Measurements from ENCODE around the gene GGT7.
"Not testable (repeated sequence)": the region's sequence is repeated elsewhere in the genome, so short reads cannot be mapped to it uniquely, and the experiment has no call there.

GGT7 gene

DNA sequence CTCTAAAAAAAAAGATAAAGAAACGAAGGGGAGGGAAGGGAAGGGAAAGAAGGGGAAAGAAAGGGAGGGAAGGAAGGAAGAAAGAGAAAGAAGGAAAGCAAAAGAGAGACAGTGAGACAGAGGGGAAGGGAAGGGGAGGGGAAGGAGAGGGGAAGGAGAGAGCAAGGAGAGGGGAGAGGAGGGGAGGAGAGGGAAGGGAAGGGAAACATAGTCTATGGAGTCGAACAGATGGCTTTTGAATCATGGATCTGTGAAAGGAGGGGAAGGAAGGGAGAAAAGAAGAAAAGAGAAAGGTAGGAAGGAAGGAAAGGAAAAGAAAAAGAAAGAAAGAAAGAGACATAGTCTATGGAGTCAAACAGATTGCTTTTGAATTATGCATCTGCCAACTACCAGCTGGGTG is 30.5 kb downstream of the GGT7 start:
- DNase-seq (ENCODE audit: low spot score): no peak

DNA sequence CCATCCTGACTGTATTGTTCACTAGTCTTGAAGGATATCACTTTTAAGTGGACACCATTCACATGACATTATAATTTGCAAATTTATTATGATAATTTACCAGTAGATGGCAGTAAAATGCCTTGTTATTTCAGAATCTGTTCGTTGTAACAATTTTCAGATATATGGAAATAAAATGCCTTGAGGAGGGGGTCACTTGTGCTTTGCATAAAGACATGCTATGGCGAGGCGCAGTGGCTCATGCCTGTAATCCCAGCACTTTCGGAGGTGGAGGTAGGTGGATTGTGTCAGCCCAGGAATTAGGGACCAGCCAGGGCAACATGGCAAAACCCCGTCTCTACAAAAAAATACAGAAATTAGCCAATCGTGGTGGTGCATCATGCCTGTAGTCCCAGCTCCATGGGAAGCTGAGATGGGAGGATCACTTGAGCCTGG is 38.2 kb downstream of the GGT7 start:
- peak; percentile 50 for DNase-seq (ENCODE audit: low spot score)

DNA sequence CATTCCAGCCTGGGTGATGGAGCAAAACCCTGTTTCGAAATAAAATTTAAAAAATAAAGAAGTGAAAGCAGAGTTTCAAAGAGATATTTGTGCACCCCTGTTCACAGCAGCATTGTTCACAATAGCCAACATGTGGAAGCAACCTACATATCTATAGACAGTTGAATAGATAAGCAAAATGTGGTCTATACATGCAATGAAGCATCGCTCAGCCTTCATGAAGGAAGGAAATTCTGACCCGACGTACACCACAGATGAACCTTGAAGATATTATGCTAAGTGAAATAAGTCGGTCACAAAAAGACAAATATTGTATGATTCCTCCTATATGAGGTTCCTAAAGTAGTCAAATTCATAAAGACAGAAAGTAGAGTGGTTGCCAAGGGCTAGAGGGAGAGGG is 40.7 kb downstream of the GGT7 start:
- no peak for DNase-seq (ENCODE audit: low spot score)

DNA sequence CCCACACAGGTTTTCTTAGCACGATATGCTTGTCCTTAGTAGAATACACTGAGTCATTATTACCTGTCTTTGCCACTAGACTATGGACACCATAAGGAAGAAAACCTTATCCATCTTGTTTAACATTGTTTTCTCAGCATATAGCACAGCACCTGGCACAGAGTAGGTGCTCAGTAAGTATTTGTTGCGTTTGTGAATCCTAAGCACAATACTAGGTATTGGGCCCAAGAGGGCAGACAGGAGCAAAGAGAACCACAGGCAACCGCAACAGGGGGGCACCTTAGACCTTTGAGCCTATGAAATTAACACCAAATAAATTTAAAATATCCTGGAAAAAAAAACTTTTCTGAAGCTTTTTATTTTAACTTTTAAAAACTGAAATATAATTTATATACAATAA is 43.5 kb downstream of the GGT7 start:
- no peak for DNase-seq (ENCODE audit: low spot score)

DNA sequence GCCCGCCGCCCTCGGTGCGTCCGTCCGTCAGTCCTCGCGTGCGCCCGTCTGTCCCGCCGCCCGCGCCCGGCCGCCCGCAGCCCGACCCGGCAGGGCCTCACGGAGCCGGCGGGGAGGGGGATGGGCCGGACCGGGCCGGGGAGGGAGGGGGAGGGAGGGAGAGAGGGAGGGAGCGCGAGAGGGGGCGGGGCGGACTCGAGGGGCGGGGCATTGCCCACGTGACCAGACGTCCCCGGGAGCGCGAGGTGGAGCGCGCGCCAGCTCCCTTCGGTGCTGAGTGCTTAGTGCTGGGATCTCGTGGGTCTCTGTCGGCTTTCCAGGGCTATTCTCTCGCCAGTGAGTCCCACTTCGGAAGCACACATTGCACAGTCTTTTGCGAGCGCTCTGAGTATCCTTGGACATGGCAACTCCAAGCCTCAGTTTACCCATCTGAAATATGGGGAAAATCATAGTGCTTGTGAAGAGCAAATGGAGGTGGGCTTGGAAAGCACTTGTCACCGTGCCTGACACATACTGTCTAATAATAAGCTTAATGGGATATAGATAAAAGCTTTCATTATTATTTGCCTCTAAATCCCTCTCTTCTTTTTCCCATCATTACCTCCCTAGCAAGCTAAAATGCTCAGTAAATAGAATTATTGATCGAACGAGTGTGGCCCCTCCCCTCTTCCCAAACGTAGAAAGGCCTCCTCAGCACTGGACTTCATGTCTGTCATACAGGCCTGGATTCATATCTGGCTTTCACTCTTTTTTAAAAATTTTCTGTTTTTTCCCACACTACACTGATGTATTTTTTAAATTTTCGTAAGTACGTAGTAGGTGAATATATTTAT is 46.9 kb downstream of the GGT7 start, which contains the start of gene NCOA6:
Gene NCOA6, minus strand, starts transcription at position 122 of the 833 bp plus-strand sequence. CDS start 43,296 bp downstream, outside the sequence.
- DNase-seq (ENCODE audit: low spot score): peak; percentile 85

DNA sequence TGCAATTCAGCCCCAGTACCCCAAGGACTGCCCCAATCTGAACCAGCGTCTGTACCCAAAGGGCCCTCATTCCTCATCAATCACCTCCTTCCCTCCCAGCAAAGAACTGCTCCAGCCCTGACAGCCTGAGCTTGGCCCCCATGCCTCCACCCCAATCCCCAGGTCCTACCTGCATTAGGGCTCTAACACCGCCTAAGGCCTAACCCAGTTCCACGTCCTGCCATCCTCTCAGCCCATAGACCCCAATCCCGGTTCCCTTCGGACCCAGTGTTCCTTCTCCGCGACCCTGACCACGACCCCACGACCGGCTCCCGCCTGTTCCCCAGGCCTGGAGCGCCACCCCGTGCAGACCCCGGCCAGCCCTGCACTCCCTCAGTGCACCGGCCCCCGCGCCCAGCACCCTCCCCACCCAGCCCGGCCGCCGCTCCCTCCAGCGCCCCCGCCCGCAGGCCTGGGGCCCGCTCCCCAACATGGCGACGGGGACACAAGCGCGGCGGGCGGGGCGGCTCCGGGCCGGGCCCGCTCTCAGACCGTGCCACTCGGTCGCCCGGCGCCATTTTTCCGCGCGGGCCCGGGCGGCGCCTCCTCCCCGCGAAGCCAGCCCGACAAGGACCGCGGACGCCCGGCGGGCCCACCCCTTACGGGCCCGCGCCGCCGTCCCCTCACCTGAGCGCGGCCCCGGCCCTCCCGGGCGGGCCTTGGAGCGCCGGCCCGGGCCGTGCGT is 47.7 kb downstream of the GGT7 start:
- peak; percentile 49 for DNase-seq (ENCODE audit: low spot score)

DNA sequence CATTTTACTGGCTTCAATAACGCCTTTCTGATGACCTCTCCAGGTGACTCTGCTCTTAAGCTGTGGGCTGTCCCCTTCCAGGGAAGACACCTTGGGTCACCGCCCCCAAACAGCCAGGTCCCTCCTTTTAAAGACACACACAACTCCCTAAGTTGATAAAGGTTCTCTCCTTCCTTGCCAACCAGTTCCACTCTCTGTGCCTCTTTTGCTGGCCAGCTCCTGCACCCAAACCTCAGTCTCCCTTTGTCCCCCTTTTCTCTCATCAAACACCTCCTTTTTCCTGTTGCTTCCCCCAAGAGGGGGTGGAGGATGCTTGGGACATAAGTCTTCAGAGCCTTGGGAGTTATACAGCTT is 48.2 kb downstream of the GGT7 start:
- DNase-seq (ENCODE audit: low spot score): peak; percentile 80

DNA sequence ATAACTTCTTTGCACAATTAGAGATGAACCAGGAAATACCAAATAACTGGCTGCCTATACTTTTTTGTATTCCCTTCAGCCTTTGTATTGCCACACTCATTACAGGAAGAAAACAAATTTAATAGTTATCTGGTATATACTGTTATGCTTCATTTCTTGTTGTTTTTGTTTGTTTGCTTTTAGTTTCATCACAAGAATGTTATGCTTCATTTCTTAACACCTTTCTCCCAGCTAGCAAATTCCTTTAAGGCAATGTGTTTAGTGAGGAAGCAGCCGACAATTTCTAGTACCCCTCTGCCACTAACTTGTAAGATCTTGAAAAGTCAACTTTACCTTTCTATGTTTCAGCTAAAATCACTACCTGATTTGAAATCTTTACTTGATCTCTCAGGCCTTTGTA is 48.6 kb downstream of the GGT7 start:
- no peak for DNase-seq (ENCODE audit: low spot score)

DNA sequence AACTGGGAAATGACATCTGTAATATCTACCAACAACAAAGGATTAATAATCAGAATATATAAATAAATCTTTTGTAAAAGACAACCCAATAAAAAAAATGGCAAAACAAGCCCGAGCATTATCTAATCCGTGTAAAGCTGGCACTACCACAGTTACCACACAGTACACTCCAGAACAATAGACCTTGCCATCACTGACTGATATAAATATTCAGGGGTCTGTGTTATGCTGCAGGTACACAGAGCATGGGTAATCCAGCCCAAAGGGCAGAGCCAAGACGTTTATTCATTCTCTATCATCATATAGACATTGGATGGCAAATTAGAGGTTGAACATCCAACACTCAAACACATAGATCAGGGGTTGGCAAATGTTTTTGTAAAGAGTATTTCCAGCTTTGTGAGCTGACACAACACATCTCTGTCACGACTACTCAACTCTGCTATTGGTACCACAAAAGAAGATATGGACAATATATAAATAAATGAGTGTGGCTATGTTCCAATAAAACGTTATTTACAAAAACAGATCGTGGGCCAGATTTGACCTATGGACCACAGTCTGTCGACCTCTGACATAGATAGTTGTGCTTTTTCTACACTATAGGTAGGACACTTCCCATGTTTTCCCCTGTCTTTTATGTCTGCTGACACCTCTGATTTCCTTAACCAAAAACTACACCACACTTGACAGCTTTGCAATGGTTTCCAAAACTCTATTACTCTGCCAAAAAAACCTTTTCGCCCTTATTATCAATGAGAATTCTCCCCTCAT is 51.7 kb downstream of the GGT7 start:
- DNase-seq (ENCODE audit: low spot score): no peak

DNA sequence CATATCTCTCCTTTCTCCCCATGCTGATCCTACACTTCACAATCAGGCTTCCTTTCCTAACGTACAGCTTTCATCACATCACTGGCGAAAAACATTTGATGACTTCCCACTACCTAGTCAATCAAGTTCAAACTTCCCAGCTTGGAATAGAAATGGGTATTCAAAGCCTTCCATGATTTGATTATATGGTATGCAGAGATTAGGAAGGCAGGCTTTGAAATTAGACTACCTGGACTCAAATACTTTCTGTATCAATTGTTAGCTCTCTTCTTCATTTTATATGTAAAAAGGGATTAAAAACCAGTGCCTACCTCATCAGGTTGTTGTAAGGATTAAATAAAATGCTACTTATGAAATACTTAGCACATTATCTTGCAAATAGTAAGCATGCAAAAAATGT is 54.9 kb downstream of the GGT7 start:
- DNase-seq (ENCODE audit: low spot score): no peak

DNA sequence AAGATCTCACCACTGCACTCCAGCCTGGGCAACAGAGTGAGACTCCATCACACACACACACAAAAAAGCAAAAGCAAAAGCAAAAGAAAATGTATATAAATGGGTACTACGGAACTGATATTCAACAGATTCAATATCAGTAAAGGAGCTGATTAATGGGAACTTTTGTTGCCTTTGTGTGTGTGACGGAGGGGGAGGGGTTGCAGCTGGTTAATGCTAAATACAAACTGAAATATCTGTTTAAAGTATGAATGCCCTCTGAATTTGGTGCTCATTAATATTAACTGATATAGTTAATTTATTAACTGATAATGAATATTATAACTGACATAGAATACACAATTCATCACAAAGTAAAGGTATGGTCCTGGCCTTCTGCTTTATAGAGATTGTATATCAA is 55.6 kb downstream of the GGT7 start:
- DNase-seq (ENCODE audit: low spot score): no peak

DNA sequence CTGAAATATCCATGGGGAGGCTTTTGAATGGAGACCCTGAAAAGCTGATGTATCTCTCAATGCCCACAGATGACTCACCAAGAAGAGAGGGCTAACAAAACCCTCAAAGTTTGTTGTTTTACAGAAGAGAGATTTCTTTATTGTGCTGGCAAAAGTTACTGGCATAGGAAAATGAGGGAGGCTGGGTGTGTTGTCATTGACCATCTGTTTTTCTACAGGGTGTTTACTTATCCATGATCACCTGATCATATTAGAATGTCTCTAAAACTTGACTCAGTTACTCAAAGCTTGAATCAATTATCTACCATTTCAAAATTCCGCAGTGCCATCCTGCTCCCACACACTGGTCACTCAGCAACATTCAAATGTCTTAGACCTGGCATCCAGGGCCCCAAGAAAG is 57.0 kb downstream of the GGT7 start:
- DNase-seq (ENCODE audit: low spot score): no peak

DNA sequence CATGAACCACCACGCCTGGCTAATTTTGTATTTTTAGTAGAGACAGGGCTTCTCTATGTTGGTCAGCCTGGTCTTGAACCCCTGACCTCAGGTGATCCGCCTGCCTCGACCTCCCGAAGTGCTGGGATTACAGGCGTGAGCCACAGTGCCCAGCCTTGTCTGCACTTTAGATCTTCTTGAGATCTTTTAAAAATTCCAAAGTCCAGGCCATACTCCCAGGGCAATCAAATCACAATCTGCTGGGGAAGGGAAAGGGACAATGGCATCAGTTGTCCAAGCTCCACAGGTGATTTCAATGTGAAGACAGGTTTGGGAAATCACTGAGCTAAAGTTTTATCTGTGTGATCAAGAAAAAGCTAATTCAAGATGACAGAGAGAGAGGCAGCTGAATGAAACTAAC is 64.1 kb downstream of the GGT7 start:
- no peak for DNase-seq (ENCODE audit: low spot score)

DNA sequence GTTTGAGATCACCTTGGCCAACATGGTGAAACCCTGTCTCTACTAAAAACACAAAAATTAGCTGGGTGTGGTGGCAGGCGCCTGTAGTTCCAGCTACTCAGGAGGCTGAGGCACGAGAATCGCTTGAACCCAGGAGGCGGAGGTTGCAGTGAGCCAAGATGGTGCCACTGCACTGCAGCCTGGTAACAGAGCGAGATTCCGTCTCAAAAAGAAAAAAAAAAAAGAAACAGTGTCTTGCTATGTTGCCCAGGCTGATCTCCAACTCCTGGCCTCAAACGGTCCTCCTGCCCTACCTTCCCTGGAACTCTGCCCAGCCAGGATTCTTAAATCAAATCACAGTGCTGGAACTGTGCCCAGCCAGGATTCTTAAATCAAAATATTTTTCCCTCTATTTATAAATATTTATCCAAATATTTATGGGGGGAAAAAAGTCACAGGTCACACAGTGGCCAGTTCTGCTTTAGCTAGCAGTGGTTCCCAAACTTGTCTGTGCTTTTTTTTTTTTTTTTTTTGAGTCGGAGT is 64.7 kb downstream of the GGT7 start:
- DNase-seq (ENCODE audit: low spot score): not testable (repeated sequence)

DNA sequence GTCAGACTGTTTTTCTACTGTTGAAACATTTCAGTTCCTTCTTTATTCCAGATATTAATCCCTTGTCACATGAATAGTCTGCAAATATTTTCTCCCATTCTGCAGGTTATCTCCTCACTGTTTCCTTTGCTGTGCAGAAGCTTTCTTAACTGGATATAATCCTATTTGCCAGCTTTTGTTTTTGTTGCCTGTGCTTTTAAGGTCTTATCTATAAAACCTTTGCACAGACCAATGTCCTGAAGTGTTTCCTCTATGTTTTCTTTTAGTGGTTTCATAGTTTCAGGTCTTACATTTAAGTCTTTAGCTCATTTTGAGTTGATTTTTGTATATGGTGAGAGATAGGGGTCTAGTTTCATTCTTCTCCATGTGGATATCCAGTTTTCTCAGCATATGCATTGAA is 66.4 kb downstream of the GGT7 start:
- no peak for DNase-seq (ENCODE audit: low spot score)

DNA sequence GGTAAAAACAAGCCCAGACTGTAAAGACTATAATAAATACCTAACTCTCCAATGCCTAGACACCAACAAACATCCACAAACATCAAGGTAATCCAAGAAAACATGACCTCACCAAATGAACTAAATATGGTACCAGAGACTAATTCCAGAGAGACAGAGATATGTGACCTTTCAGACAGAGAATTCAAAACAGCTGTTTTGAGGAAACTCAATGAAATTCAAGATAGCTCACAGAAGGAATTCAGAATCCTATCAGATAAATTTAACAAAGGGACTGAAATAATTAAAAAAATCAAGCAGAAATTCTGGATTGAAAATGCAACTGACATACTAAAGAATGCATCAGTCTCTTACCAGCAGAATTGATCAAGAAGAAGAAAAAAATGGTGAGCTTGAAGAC is 73.8 kb downstream of the GGT7 start:
- no peak for DNase-seq (ENCODE audit: low spot score)

DNA sequence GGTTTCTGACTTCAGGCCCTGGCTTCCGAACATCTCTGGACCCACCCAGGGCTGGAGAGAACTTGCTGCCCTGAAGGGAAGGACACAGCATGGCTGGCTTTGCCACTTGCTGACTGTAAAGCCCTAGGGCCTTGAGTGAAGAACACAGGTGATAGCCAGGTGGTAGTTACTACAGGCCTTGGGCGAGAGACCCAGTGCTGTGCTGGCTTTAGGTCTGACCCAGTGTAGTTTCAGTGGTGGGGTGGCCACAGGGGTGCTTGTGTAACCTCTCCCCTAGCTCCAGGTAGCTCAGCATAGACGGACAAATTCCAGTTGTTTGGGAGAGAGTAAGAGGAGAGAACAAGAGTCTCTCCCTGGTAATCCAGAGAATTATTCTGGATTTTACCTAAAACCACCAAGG is 74.3 kb downstream of the GGT7 start:
- no peak for DNase-seq (ENCODE audit: low spot score)

DNA sequence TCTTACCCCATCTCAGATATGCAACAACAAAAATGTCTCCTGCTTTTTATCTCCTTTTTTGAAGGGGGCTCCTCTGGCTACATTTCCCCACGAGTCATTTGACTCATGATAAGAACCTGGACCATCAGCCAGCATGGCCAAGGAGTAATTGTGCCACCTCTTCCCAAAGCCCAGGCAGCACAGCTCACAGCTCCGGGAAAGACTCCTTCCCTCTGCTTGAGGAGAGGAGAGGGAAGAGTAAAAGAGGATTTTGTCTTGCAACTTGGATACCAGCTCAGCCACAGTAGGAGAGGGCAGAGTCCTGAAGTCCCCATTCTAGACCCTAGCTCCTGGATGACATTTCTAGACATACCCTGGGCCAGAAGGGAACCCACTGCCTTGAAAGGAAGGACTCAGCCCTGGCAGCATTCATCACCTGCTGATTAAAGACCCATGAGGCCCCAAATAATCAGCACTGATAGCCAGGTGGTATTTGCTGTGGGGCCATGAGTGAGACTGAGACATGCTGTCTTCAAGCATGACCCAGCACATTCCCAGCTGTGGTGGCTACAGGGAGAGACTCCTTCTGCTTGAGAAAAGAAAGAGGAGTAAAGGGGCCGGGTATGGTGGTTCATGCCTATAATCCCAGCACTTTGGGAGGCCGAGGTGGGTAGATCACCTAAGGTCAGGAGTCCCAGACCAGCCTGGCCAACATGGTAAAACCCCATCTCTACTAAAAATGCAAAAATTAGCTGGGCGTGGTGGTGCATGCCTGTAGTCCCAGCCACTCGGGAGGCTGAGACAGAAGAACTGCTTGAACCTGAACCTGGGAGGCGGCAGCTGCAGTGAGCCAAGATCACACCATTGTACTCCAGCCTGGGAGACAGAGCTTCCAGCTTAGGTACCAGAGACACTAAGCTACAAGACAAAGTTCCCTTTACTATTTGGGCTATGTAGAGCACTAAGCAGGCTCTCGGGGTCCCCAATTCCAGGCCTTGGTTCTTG is 75.4 kb downstream of the GGT7 start:
- no peak for DNase-seq (ENCODE audit: low spot score)
